HEK293 (cell line): ENCODE measurements around the gene CEP55.

Experiments
- BCL6B ChIP-seq: fragments of 450-650 bp; formaldehyde crosslinking; IDR thresholded peaks from 2 replicates; pipeline ENCODE4 v1.5.1; 2017; ENCODE audit warnings: missing biosample characterization, missing genetic modification characterization
- KLF17 ChIP-seq: fragments of 450-650 bp; formaldehyde crosslinking; IDR thresholded peaks from 2 replicates; pipeline ENCODE4 v1.5.1; 2016; ENCODE audit warnings: missing biosample characterization, missing genetic modification characterization
- MYNN ChIP-seq: fragments of 450-650 bp; formaldehyde crosslinking; IDR thresholded peaks from 2 replicates; pipeline ENCODE4 v1.5.1; 2016; ENCODE audit warnings: missing biosample characterization, missing genetic modification characterization, borderline replicate concordance
- ZBTB26 ChIP-seq: fragments of 450-650 bp; formaldehyde crosslinking; optimal IDR thresholded peaks from 2 replicates; pipeline ENCODE3; 2016; ENCODE audit warnings: missing biosample characterization, mild to moderate bottlenecking, missing genetic modification characterization
- ZBTB6 ChIP-seq: fragments of 450-650 bp; formaldehyde crosslinking; IDR thresholded peaks from 2 replicates; pipeline ENCODE4 v1.5.1; 2017; ENCODE audit warnings: missing biosample characterization, missing genetic modification characterization
- ZBTB7A ChIP-seq: fragments of 450-650 bp; formaldehyde crosslinking; IDR thresholded peaks from 2 replicates; pipeline ENCODE4 v1.5.1; 2016; ENCODE audit warnings: low read depth, missing biosample characterization, missing genetic modification characterization
- ZFP37 ChIP-seq: fragments of 450-650 bp; formaldehyde crosslinking; IDR thresholded peaks from 2 replicates; pipeline ENCODE4 v1.5.1; 2016; ENCODE audit warnings: missing biosample characterization, missing genetic modification characterization
- ZNF138 ChIP-seq: fragments of 450-650 bp; formaldehyde crosslinking; IDR thresholded peaks from 2 replicates; pipeline ENCODE4 v1.5.1; 2016; ENCODE audit warnings: missing biosample characterization, missing genetic modification characterization, borderline replicate concordance
- ZNF140 ChIP-seq: fragments of 450-650 bp; formaldehyde crosslinking; IDR thresholded peaks from 2 replicates; pipeline ENCODE4 v1.5.1; 2016; ENCODE audit warnings: missing biosample characterization, missing genetic modification characterization
- ZNF302 ChIP-seq: fragments of 450-650 bp; formaldehyde crosslinking; IDR thresholded peaks from 2 replicates; pipeline ENCODE4 v1.5.1; 2016; ENCODE audit warnings: missing biosample characterization, missing genetic modification characterization, low read depth
- ZNF350 ChIP-seq: fragments of 450-650 bp; formaldehyde crosslinking; IDR thresholded peaks from 2 replicates; pipeline ENCODE4 v1.5.0; 2017; ENCODE audit warnings: missing biosample characterization, mild to moderate bottlenecking, missing genetic modification characterization
- ZNF404 ChIP-seq: fragments of 450-650 bp; formaldehyde crosslinking; IDR thresholded peaks from 2 replicates; pipeline ENCODE4 v1.5.1; 2017; ENCODE audit warnings: missing biosample characterization, missing genetic modification characterization
- ZNF426 ChIP-seq: fragments of 450-650 bp; formaldehyde crosslinking; IDR thresholded peaks from 2 replicates; pipeline ENCODE4 v1.5.1; 2017; ENCODE audit warnings: missing biosample characterization, missing genetic modification characterization, mild to moderate bottlenecking, inconsistent platforms, moderate library complexity
- ZNF433 ChIP-seq: fragments of 450-650 bp; formaldehyde crosslinking; IDR thresholded peaks from 2 replicates; pipeline ENCODE4 v1.5.1; 2016; ENCODE audit warnings: missing biosample characterization, missing genetic modification characterization, low read depth
- ZNF501 ChIP-seq: fragments of 450-650 bp; formaldehyde crosslinking; IDR thresholded peaks from 2 replicates; pipeline ENCODE4 v1.5.1; 2016; ENCODE audit warnings: missing biosample characterization, missing genetic modification characterization
- ZNF513 ChIP-seq: fragments of 450-650 bp; IDR thresholded peaks from 2 replicates; pipeline ENCODE4 v1.5.1; 2018; ENCODE audit warnings: missing biosample characterization, missing genetic modification characterization
- ZNF530 ChIP-seq: fragments of 450-650 bp; formaldehyde crosslinking; IDR thresholded peaks from 2 replicates; pipeline ENCODE4 v1.5.1; 2016; ENCODE audit warnings: low read depth, missing biosample characterization, missing genetic modification characterization
- ZNF548 ChIP-seq: fragments of 450-650 bp; formaldehyde crosslinking; IDR thresholded peaks from 2 replicates; pipeline ENCODE4 v1.5.1; 2016; ENCODE audit warnings: missing biosample characterization, missing genetic modification characterization
- ZNF580 ChIP-seq: fragments of 450-650 bp; formaldehyde crosslinking; IDR thresholded peaks from 2 replicates; pipeline ENCODE4 v1.5.1; 2016; ENCODE audit warnings: missing biosample characterization, missing genetic modification characterization
- ZNF660 ChIP-seq: fragments of 450-650 bp; IDR thresholded peaks from 2 replicates; pipeline ENCODE4 v1.5.1; 2018; ENCODE audit warnings: missing biosample characterization, mild to moderate bottlenecking, missing genetic modification characterization
- ZNF707 ChIP-seq: fragments of 450-650 bp; formaldehyde crosslinking; IDR thresholded peaks from 2 replicates; pipeline ENCODE4 v1.5.1; 2016; ENCODE audit warnings: missing biosample characterization, missing genetic modification characterization
- ZNF768 ChIP-seq: fragments of 450-650 bp; formaldehyde crosslinking; IDR thresholded peaks from 2 replicates; pipeline ENCODE4 v1.5.1; 2018; ENCODE audit warnings: missing biosample characterization, mild to moderate bottlenecking, missing genetic modification characterization
- TF ChIP-seq, protein P1 (sequence below): sonication (generic); formaldehyde crosslinking; IDR thresholded peaks from 2 replicates; pipeline ENCODE4 v1.8.1; 2022; ENCODE audit warnings: mild to moderate bottlenecking, moderate library complexity, missing genetic modification reagents
- TF ChIP-seq, protein P2 (sequence below): fragments of 450-650 bp; formaldehyde crosslinking; IDR thresholded peaks from 2 replicates; pipeline ENCODE4 v1.5.1; 2017; ENCODE audit warnings: missing biosample characterization, missing genetic modification characterization
- TF ChIP-seq, protein P3 (sequence below): fragments of 450-650 bp; formaldehyde crosslinking; IDR thresholded peaks from 2 replicates; pipeline ENCODE4 v1.5.1; 2016; ENCODE audit warnings: missing biosample characterization, missing genetic modification characterization

CEP55 gene

DNA sequence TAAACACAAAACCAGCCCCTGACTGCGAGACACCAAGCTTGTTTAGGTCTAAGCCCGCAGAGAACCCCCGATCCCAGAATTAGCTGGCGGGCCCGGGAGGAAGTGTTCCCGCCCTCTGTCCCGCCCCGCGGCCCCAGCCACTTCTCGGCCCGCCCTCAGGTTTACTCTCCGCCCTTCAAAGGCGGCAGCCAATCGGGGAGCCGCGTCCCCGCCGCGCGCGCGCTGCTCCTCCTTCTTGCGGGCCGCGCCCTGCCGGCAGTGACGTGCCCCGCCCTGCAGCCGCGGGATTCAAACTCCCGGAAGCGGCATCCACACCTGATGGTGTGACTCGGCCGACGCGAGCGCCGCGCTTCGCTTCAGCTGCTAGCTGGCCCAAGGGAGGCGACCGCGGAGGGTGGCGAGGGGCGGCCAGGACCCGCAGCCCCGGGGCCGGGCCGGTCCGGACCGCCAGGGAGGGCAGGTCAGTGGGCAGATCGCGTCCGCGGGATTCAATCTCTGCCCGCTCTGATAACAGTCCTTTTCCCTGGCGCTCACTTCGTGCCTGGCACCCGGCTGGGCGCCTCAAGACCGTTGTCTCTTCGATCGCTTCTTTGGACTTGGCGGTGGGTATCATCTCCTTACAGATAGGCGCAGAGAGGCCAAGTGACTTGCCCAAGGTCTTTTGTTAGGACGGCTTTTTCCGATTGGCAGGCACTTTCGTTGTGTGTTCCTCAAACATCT lies at the start of gene CEP55 (continued):
- TF ChIP-seq, protein P1, sequence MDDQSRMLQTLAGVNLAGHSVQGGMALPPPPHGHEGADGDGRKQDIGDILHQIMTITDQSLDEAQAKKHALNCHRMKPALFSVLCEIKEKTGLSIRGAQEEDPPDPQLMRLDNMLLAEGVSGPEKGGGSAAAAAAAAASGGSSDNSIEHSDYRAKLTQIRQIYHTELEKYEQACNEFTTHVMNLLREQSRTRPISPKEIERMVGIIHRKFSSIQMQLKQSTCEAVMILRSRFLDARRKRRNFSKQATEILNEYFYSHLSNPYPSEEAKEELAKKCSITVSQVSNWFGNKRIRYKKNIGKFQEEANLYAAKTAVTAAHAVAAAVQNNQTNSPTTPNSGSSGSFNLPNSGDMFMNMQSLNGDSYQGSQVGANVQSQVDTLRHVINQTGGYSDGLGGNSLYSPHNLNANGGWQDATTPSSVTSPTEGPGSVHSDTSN (CRISPR knock-in tag), result peak; percentile 68; the same call in 1 of the 2 replicates
- TF ChIP-seq ZNF580 (tag by site-specific recombination) (no peak), ZNF501 (tag by site-specific recombination) (peak; percentile 55; the same call in 1 of the 2 replicates), ZBTB7A (tag by site-specific recombination) (no peak), KLF17 (no peak), ZNF513 (tag by site-specific recombination) (no peak), ZFP37 (tag by site-specific recombination) (peak; percentile 45), ZNF404 (no peak), ZNF140 (tag by site-specific recombination) (no peak), ZNF426 (tag by site-specific recombination) (no peak), BCL6B (tag by site-specific recombination) (no peak), ZNF530 (tag by site-specific recombination) (no peak), ZBTB6 (no peak), ZNF350 (tag by site-specific recombination) (no peak), ZNF660 (tag by site-specific recombination) (peak; percentile 49; the same call in 1 of the 2 replicates), ZNF707 (tag by site-specific recombination) (no peak), ZNF433 (no peak), ZNF768 (tag by site-specific recombination) (no peak), ZNF548 (tag by site-specific recombination) (no peak), MYNN (tag by site-specific recombination) (no peak), ZNF138 (tag by site-specific recombination) (no peak), ZBTB26 (peak; percentile 91), ZNF302 (no peak)
- TF ChIP-seq, protein P2, sequence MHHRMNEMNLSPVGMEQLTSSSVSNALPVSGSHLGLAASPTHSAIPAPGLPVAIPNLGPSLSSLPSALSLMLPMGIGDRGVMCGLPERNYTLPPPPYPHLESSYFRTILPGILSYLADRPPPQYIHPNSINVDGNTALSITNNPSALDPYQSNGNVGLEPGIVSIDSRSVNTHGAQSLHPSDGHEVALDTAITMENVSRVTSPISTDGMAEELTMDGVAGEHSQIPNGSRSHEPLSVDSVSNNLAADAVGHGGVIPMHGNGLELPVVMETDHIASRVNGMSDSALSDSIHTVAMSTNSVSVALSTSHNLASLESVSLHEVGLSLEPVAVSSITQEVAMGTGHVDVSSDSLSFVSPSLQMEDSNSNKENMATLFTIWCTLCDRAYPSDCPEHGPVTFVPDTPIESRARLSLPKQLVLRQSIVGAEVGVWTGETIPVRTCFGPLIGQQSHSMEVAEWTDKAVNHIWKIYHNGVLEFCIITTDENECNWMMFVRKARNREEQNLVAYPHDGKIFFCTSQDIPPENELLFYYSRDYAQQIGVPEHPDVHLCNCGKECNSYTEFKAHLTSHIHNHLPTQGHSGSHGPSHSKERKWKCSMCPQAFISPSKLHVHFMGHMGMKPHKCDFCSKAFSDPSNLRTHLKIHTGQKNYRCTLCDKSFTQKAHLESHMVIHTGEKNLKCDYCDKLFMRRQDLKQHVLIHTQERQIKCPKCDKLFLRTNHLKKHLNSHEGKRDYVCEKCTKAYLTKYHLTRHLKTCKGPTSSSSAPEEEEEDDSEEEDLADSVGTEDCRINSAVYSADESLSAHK (tag by site-specific recombination), result peak; percentile 57; the same call in 1 of the 2 replicates
- TF ChIP-seq, protein P3, sequence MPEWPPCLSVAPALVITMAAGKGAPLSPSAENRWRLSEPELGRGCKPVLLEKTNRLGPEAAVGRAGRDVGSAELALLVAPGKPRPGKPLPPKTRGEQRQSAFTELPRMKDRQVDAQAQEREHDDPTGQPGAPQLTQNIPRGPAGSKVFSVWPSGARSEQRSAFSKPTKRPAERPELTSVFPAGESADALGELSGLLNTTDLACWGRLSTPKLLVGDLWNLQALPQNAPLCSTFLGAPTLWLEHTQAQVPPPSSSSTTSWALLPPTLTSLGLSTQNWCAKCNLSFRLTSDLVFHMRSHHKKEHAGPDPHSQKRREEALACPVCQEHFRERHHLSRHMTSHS (tag by site-specific recombination), result no peak
